ENCODE results near the gene HIP1. TPM values are rescaled to one million over a fixed set of nuclear protein-coding genes. Genes with fewer than 3 reads are reported as not detected.
"Not testable (repeated sequence)": the region's sequence is repeated elsewhere in the genome, so short reads cannot be mapped to it uniquely, and the experiment has no call there.

Gene HIP1
- total RNA-seq, 2 donors from 2014 or later, result 12.2 to 13.6 TPM

DNA sequence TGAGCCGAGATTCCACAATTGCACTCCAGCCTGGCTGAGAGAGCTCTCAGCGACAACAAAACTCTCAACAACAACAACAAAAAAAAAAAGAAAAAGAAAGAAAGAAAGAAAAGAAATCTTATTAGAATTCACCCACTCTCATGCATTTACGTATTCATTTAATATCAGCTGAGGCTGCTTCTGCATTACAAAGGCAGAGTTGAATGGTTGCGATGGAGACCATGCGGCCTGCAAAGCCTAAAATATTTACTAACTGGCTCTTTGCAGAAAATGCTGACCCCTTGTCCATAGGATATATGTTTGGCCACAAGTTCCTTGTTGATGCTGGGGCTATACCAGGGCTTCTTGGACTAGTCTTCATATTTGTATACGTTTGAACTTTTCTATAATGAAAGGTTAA lies 137.2 kb downstream of the HIP1 start:
- Histone ChIP-seq H3K27ac (no peak overlapping the region), H3K4me1 (peaks cover 0 to 9% of the 10 kb centered on the region in 2 donors), H3K36me3 (peaks cover 13% of the 10 kb centered on the region), H3K27me3 (no peaks in the 10 kb centered on the region), H3K4me3 (no peak overlapping the region), H3K9me3 (no peaks in the 10 kb centered on the region)
- no peak for DNase-seq (ENCODE audit: low spot score)
- TF ChIP-seq, protein P1, sequence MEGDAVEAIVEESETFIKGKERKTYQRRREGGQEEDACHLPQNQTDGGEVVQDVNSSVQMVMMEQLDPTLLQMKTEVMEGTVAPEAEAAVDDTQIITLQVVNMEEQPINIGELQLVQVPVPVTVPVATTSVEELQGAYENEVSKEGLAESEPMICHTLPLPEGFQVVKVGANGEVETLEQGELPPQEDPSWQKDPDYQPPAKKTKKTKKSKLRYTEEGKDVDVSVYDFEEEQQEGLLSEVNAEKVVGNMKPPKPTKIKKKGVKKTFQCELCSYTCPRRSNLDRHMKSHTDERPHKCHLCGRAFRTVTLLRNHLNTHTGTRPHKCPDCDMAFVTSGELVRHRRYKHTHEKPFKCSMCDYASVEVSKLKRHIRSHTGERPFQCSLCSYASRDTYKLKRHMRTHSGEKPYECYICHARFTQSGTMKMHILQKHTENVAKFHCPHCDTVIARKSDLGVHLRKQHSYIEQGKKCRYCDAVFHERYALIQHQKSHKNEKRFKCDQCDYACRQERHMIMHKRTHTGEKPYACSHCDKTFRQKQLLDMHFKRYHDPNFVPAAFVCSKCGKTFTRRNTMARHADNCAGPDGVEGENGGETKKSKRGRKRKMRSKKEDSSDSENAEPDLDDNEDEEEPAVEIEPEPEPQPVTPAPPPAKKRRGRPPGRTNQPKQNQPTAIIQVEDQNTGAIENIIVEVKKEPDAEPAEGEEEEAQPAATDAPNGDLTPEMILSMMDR (IDR thresholded peaks at IDR 0.05), result no peak

DNA sequence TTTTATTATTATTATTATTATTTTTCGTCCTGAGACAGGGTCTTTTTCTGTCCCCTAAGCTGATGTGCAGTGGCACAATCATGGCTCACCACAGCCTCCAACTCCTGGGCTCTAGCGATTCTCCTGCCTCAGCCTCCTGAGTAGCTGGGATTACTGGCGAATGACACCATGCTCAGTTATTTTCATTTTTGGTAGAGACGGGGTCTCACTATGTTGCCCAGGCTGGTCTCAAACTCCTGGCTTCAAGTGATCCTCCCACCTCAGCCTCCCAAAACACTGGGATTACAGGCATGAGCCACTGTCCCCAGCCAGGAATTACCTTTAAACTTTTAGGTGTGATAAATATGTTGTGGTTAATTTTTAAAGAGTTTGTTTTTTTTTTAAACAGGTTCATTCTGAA lies 138.0 kb downstream of the HIP1 start:
- H3K4me1 ChIP-seq; DNase-seq (ENCODE audit: low spot score); H3K27ac ChIP-seq; H3K4me3 ChIP-seq; H3K27me3 ChIP-seq; H3K9me3 ChIP-seq: not testable (repeated sequence)
- peaks cover 13% of the 10 kb centered on the region for H3K36me3 ChIP-seq

DNA sequence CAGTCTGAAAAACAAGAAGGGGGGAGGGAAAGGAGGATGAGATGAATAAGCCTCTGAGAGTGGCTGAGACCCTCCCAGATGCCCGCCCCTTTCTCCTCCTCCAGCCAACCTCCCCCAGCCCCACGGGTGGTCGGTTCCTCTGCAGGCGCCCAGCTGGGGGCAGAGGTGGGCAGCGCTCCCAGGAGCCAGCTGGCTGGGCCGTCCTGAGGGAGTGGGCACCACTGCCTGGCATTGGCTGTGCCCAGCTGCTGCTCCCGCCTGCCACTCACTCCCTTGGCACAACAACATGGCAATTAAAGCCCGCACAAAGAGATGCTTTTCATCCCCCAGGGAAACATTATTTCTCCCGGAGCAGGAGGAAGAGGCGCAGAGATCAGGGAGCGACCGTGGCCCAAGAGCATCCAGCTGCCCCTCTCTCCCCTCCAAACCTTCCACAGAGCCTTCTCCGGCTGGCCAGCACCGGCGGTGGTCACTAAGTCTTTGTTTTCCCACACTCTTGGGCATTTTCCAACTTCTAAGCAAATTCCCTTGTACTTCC lies 139.4 kb downstream of the HIP1 start:
- no peak overlapping the region for H3K4me3 ChIP-seq
- peaks cover 0 to 9% of the 10 kb centered on the region in 2 donors for H3K4me1 ChIP-seq
- H3K27me3 ChIP-seq, result no peaks in the 10 kb centered on the region
- peaks cover 13% of the 10 kb centered on the region for H3K36me3 ChIP-seq
- H3K27ac ChIP-seq, result peak overlapping the region; percentile 42 to 48
- H3K9me3 ChIP-seq, result no peaks in the 10 kb centered on the region
- DNase-seq (ENCODE audit: low spot score), result no peak
- TF ChIP-seq, protein P1 (IDR thresholded peaks at IDR 0.05), result no peak

DNA sequence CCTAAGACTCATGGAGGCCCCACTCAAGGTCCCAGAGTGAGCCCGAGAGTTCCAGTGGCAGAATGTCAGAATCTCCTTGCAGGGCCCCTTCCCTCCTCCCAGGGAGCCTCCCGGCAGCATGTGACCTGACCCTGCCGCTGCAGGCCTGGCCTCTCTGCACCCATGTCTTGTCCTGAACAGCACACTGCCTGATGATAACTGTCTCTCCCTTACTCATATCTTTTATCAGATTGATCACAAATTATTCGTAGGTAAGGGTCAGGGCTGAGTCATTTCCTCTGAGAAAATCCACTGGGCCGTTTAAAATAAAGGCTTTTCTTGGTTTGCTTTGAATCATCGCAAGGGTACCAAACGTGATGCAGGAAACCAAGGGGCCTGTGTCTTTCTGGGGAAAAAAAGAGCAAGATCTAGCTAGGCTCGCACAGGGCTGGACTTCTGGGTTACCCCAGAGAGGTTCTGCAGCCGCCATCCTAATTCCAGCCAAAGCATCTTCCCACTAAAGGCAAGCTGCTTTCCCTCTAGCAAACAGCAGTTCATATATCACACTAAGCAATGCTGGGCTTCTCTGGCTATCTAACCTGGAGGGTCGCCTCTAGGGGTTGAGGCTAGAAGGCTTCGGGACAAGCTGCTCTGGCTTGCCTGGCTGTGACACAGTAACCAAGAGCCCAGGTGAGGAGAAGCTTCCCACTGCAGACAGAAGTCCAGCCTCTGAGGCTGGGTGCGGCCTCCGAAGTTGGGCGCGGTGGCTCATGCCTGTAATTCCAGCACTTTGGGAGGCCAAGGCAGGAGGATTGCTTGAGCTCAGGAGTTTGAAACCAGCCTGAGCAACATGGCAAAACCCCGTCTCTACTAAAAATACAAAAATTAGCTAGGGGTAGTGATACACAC lies 141.8 kb downstream of the HIP1 start:
- DNase-seq (ENCODE audit: low spot score), result no peak
- no peaks in the 10 kb centered on the region for H3K9me3 ChIP-seq
- H3K27ac ChIP-seq, result no peak overlapping the region
- H3K27me3 ChIP-seq, result no peaks in the 10 kb centered on the region
- TF ChIP-seq, protein P1 (IDR thresholded peaks at IDR 0.05), result no peak
- no peak overlapping the region for H3K4me3 ChIP-seq
- H3K4me1 ChIP-seq, result peaks cover 0 to 9% of the 10 kb centered on the region in 2 donors
- H3K36me3 ChIP-seq, result peaks cover 19% of the 10 kb centered on the region

DNA sequence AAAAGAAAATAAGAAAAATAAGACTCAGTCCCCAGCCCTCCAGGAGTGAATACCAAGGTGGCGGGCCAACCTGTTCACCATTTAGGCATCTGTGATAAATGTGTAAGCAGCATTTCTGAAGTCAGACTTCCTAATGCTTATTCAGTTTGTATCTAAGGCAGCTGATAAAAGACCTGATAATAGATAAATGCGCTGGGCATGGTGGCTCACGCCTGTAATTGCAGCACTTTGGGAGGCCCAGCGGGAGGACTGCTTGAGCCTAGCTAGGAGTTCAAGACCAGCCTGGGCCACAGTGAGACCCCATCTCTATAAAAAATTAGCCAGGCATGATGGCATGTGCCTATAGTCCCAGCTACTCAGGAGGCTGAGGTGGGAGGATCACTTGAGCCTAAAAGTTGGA lies 143.0 kb downstream of the HIP1 start:
- Histone ChIP-seq H3K27me3 (no peaks in the 10 kb centered on the region), H3K27ac (no peak overlapping the region), H3K4me3 (no peak overlapping the region), H3K4me1 (peaks cover 0 to 9% of the 10 kb centered on the region in 2 donors), H3K36me3 (peaks cover 28% of the 10 kb centered on the region), H3K9me3 (no peaks in the 10 kb centered on the region)
- TF ChIP-seq, protein P1 (IDR thresholded peaks at IDR 0.05), result no peak
- DNase-seq (ENCODE audit: low spot score), result no peak

DNA sequence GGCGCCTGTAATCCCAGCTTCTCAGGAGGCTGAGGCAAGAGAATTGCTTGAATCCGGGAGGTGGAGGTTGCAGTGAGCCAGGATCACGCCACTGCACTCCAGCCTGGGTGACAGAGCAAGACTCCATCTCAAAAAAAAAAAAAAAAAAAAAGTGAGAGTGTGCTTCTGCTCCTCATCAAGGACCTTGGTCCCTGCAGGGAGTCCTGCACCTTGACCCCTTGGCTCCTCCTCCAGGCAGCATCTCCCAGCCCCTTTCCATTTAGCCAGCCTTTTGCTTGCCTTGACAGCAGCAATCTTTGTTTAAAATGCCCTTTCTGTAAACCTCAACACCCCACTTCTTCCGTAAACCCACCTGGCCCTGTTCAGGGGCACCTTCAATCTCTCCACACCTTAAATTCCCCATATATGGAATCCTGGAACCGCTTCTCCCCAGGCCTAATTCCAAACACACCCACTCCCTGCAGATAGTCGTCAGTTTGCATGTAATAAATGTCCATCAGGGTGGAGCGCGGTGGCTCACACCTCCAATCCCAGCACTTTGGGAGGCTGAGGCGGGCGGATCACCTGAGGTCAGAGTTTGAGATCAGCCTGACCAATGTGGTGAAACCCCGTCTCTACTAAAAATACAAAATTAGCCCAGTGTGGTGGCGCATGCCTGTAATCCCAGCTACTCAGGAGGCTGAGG lies 145.1 kb downstream of the HIP1 start:
- H3K9me3 ChIP-seq; DNase-seq (ENCODE audit: low spot score); H3K4me1 ChIP-seq; H3K4me3 ChIP-seq; H3K27me3 ChIP-seq; H3K27ac ChIP-seq: not testable (repeated sequence)
- H3K36me3 ChIP-seq, result peaks cover 25% of the 10 kb centered on the region
